SIG-M5 treated with dmso at 0.1 percent for 504 hours (cell line): ENCODE results near the gene MTG2.
A peak's percentile ranks its signal among the peaks of the same experiment; 100 is the strongest.
"Not testable (repeated sequence)": the region's sequence is repeated elsewhere in the genome, so short reads cannot be mapped to it uniquely, and the experiment has no call there.

Experiments used
- DNase-seq: peaks from one replicate; lab custom pipeline; 2025; ENCODE audit not compliant: unreplicated experiment; lab: John Stamatoyannopoulos, UW

The MTG2 gene

DNA sequence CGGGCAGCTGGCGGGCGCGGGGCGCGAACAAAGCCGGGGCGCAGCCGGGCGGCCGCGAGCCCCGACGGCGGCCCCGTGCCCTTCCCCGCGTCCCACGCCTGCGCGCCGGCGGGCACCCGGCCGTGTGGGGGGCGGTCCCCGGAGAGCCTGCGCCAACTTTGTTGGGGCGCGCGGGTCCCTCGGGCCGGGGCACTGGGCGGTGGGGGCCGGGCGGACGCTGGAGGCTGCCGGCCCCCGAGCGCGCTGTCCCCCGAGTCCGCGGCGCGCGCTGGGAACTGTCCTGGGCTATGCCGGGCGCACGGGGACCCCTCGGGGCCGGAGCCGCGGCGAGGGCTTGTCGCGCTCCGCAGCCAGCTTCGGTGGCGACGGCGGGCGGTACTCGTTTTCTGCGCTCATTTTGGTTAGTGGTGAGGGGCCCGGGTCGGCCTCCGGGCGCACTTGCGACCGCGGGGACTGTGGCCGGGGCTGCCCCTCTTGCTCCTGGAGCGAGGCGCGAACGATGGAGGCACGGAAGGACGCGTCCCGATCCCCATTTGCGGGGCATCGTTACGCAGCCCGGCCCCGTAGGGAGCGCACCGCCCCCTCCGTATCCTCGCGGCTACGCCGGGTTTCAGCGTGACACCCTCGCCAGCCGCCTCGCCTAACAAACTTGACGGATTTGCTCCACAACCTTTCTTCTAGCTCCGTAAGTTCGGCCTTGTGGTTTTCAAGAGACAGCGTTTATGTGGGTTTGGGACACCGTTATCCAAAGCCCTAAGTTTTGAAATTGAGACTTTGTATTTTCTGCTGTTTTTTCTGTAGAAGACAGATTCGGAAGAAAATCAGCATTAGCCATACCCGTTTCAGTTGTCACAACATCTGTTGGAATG, 38.6 kb upstream of the MTG2 start:
- DNase-seq, result peak; percentile 61

DNA sequence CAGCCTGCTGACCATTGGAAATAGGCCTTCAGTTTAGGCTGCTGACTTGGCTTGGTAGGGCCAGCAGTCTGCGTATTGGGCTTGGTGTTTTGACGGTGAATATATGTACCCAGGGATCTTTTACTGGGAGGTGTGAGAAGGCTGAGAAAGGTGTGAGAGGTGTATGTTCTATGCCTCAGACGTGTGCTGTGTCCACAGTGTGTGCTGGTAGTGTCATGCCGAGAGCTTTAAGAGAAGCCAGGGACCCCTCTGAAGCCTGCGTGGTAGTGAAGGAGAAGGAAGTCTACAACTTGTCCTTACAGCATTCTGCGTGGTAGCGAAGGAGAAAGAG, 37.2 kb upstream of the MTG2 start:
- DNase-seq, result no peak

DNA sequence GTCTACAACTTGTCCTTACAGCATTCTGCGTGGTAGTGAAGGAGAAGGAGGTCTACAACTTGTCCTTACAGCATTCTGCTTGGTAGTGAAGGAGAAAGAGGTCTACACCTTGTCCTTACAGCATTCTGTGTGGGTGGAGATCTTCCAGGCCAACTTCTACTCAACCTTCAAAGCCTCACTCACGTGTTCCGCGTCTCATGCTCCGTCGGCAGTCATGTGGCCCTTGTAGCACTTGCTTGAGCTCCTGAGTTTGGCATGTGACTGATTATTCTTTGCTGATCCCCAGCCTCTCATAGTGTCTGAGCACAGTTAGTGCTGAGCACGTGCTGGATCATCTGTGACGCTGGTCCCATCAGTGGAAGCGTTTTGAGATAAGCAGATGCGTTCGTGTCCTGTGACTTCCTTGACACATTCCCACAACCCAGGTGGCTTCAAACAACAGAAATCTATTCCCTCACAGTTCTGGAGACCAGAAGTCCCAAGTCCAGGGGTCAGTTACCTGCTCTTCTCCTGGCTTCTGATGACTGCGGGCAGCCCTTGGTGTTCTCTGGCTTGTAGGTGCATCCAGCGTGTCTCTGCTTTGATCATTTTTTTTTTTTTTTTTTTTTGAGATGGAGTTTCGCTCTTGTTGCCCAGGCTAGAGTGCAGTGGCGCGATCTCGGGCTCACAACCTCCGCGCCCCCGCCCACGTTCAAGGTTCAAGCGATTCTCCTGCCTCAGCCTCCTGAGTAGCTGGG, 36.6 kb upstream of the MTG2 start:
- no peak for DNase-seq

- no peak for DNase-seq
These were observed 35.7 kb upstream of the MTG2 start for GRCh38 chr20:62147125-62147524.

GRCh38 chr20:62147528-62147927, 35.3 kb upstream of the MTG2 start:
- DNase-seq, result no peak

DNA sequence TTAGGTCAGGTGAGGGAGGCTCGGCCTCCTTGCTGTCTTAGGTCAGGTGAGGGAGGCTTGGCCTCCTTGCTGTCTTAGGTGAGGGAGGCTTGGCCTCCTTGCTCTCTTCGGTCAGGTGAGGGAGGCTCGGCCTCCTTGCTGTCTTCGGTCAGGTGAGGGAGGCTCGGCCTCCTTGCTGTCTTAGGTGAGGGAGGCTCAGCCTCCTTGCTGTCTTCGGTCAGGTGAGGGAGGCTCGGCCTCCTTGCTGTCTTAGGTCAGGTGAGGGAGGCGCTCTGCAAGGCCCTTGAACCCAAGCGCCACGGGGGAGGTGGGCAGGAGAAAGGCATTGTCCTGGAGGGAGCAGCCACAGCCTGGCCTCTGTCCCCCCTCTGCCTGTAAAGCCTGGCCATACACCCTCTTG, 34.4 kb upstream of the MTG2 start:
- DNase-seq, result not testable (repeated sequence)

DNA sequence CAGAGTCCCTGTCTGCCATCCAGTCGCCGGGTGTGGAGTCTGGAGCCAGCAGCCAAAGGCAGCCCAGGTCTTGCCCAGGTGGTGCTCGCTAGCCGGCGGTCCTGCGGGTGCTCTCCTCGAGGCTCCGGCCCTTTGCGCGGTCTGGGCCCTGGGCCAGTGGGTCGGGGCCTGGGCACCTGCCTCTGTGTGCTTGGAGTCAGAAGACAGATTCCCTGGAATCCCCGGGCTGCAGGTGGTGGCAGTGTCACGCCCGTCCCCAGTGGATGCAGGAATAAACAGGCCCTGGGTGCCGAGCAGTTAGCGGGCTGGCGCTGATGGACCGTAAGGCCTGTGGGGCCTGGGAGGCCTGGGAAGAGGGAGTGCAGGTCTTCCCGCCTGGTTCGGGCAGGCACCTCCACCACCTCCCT, 33.9 kb upstream of the MTG2 start:
- no peak for DNase-seq

DNA sequence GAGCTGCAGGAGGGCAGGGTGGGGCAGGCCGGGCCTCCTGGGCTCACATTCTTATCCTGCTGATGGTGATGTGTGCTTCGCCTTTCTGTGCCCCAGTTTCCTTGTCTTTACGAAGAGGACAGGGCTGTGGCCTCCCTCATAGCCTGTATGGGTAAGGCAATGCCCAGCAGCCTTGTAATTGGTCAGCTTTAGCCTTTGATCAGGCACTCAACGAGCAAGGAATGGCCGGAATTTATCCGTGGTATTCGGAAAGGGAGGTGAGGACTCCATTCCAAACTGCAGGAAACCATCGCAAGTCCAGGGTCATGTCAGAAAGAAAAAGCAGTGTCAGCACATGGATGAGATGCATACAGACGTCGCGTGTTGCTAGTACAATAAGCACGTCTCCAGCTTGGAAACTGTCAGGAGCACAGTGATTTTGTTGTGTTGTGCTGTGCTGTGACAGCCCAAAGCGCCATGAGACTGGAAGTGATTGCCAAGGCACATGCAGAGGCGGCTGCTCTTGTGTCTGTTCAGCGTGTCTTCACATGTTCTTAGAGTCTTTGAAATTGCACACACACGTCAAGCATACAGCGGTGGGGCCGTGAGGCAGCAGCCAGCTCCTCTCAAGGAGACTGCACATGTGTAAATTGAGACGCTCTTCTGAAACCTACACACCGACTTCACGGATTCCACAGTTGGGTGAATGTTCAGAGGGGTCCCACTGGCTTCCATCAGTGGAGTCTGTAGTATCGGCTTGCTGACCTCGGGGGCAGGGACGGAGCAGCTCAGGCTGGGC, 33.1 kb upstream of the MTG2 start:
- DNase-seq, result no peak

- no peak for DNase-seq
These were observed 32.6 kb upstream of the MTG2 start for GRCh38 chr20:62150310-62150575.

- no peak for DNase-seq
These were observed 31.6 kb upstream of the MTG2 start for GRCh38 chr20:62151225-62151624.

- no peak for DNase-seq
These were observed 30.9 kb upstream of the MTG2 start for GRCh38 chr20:62151835-62152364.

DNA sequence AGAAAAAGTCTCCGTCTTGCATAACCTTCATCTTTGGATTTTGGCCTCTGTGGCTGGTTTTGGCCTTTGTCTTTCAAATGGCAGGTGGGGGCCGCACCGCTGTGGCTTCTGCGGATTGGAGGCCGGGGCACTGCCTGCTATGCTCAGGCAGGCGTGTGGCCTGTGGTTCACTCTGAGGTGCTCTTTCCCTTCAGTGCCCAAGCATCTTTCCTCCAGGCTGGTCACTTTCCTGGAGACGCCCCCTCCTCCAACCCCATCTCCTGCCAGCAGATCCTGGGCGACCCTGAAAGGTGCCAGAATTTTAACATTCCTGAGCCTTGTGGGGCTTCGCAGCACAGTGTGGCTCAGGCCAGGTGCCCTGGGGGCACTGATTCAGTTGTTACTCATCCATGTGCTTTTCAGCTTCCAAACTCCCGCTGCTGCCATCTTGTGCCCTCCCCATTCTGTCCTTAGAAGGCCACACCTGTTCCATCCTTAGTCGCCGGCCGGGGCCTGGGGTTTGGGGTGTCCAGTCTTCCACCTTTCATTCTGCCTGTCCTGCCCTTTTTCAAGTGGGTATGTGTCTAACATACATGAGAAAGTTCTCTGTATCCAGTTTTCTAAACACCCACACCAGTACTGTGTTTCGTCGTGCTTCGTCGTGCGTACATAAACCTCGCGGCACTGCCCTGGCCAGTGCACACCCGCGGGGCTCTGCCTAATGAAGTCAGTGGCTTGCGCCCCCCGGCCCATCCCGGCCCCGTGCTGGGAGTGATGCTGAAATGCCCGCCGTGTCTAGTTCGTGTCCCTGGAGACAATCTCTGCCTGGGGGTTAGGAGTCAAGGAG, 27.2 kb upstream of the MTG2 start:
- no peak for DNase-seq

GRCh38 chr20:62156254-62156556, 26.6 kb upstream of the MTG2 start:
- no peak for DNase-seq

DNA sequence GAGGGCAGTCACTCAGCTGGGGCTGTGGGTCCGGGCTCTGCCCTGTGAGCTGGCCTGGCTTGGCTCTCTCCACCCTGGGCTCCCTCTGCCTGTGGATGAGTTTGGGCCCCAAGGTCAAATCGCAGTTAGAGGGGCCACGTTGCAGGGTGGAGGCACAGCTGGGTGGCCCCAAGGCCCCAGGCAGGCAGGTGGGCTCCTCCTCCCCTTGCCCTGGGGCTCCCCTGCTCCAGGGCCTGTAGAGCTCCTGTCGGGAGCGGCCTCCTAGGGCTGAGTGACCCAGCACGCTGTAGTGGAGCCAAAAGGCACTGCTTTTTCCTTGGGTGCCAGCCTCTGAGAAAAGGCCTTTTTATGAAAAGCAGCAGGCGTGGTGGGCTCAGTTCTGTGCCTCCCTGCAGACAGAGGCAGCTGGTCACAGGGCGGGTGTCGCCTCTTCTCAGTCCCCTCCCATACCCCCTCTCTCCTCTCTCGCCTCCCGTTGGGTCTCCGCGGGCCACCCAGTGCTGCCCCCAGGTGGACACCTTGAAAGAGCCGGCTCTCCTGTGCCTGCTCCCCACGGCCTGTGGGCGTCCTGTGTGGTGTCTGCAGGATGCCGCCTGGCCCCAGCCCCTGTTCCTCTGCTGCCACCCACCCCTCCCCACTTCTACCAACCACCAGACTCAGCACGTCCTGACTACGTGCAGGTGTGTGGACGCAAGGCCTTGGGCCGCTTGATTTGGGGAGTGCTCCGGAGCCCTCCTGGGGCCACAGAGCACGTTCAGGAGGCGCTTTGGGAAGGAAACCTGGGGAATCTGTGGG, 26.0 kb upstream of the MTG2 start:
- DNase-seq, result peak; percentile 30

DNA sequence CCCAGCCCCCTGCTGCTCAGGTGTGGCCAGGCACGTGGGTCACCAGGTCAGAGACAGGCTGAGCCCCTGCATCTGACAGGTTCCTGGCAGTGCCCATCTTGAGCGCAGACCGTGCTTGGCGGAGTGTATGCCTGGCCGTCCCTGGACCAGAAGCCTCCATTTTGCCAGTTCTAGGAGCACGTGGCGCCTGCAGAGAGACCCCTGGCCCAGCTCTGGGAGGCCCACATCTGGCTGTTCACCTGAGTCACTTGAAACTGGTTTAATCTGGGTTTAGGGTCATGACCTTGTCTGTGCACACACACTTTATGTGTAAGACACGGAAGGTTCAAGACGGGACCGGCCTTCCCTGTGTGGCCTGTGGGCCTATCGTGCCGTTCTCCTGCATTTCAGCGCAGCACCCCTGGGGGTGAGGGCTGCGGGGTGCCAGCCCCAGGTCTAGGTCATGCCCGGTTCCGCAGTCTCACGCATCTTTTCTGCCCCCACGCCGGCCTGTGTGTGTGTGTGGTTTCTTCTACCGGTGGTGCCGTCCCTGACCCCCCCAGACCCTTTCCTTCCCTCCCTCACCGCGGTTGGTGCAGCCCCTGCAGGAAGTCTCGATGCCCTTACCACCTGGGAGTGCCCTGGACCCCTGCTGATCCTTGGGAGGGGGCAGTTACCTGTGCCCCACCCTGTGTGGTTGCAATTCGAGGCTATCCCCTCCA, 25.3 kb upstream of the MTG2 start:
- DNase-seq, result no peak

DNA sequence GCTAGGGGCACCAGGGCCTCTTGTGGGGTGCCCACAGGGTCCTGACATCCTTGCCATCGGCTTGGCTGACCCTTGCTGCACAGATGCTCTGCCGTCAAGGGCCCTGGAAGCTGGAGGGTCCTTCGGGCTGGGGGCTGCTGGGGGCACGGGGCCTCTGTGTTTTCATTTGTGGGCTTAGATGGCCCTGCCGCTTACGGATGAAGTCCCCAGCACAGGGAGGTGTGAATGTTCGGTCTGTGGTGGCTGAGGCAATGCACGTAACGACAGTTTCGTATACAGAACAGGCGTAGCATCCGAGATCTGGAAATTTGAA, 24.8 kb upstream of the MTG2 start:
- no peak for DNase-seq

- DNase-seq, result no peak
These were observed 24.3 kb upstream of the MTG2 start for GRCh38 chr20:62158541-62158940.

GRCh38 chr20:62159052-62159451, 23.8 kb upstream of the MTG2 start:
- no peak for DNase-seq

DNA sequence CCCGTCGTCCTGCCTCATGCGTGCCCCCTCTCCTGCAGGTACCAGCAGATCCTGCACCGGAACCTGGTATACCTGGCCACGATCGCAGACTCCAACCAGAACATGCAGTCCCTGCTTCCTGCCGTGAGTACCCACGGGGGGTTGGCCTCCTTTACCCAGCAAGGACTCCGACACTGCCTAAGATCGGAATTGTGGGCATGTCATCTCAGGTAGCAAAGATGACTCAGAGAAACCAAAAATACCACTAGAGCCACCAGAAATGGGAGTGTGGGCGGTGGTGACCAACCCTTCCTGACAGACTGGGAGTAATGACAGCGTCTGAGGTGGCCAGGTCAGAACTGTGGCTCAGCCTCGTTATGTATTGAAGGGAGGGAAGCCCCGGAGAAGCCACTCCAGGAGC, 23.0 kb upstream of the MTG2 start:
- no peak for DNase-seq

DNA sequence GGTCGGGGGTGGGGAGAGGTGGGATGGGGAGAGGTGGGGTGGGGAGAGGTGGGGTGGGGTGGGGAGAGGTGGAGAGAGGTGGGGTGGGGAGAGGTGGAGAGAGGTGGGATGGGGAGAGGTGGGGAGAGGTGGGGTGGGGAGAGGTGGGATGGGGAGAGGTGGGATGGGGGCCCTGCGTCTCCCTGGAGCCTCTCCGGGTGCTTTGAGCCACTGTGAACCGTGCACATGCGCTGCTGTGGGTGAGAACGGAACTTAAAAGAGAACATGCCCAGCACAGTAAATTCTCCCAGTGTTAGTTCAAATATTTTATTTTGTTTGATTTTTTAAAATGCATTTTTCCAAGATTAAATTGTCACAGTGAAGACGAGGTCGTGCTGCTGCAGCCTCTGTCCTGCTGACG, 22.6 kb upstream of the MTG2 start:
- no peak for DNase-seq
